Body of pancreas (tissue), 4 donors: Measurements from ENCODE around the gene STK17A.

Source experiments
- CTCF ChIP-seq, 7 experiments: fragments of 450-650 bp in 4 of 7; fragments of 200-600 bp in 3 of 7; sonication (generic) in 3 of 7; IDR thresholded peaks; one replicate each; pipeline ENCODE4 v1.5.1; 2016 to 2019; ENCODE audit warnings: antibody characterized with exemption in 7 of 7
- POLR2A ChIP-seq, 3 donors: fragments of 450-650 bp; IDR thresholded peaks; one replicate each; pipeline ENCODE4 v1.6.1; 2016; ENCODE audit warnings: antibody characterized with exemption in 3 of 3, mild to moderate bottlenecking in 2 of 3

GRCh38 chr7:43640679-43641078 lies 57.8 kb downstream of the STK17A start:
- no peak for TF ChIP-seq CTCF (IDR thresholded peaks at IDR 0.05)
- no peak for TF ChIP-seq POLR2A (IDR thresholded peaks at IDR 0.05)
